NCI-H524 treated with DMSO at 0.1 percent for 48 hours (cell line): ENCODE results near the gene PRKG1.

Experiments used
- DNase-seq: peaks from one replicate; lab custom pipeline; 2025; lab: John Stamatoyannopoulos, UW

Gene PRKG1

GRCh38 chr10:51760864-51761640 lies 686.8 kb downstream of the PRKG1 start:
- no peak for DNase-seq

- no peak for DNase-seq
These were observed 689.5 kb downstream of the PRKG1 start for GRCh38 chr10:51763746-51764145.

- DNase-seq: no peak
These were observed 691.1 kb downstream of the PRKG1 start for GRCh38 chr10:51765284-51765971.

GRCh38 chr10:51766423-51767102 lies 692.3 kb downstream of the PRKG1 start:
- DNase-seq: no peak

- no peak for DNase-seq
These were observed 692.9 kb downstream of the PRKG1 start for GRCh38 chr10:51767103-51767763.

- DNase-seq: no peak
These were observed 694.7 kb downstream of the PRKG1 start for GRCh38 chr10:51768886-51769465.

- DNase-seq: no peak
These were observed 696.4 kb downstream of the PRKG1 start for GRCh38 chr10:51770709-51771108.

GRCh38 chr10:51772387-51772786 lies 698.1 kb downstream of the PRKG1 start:
- no peak for DNase-seq

- DNase-seq: no peak
These were observed 699.4 kb downstream of the PRKG1 start for GRCh38 chr10:51773681-51774080.

GRCh38 chr10:51783941-51784340 lies 709.7 kb downstream of the PRKG1 start:
- no peak for DNase-seq

- no peak for DNase-seq
These were observed 711.9 kb downstream of the PRKG1 start for GRCh38 chr10:51786016-51786683.

GRCh38 chr10:51786684-51787035 lies 712.4 kb downstream of the PRKG1 start:
- DNase-seq: no peak

GRCh38 chr10:51788273-51788672 lies 714.0 kb downstream of the PRKG1 start:
- no peak for DNase-seq

GRCh38 chr10:51789118-51789517 lies 714.8 kb downstream of the PRKG1 start:
- no peak for DNase-seq

GRCh38 chr10:51789903-51790302 lies 715.6 kb downstream of the PRKG1 start:
- DNase-seq: no peak

GRCh38 chr10:51792678-51793077 lies 718.4 kb downstream of the PRKG1 start:
- DNase-seq: no peak

- no peak for DNase-seq
These were observed 725.8 kb downstream of the PRKG1 start for GRCh38 chr10:51800121-51800520.

GRCh38 chr10:51800725-51801424 lies 726.6 kb downstream of the PRKG1 start:
- DNase-seq: no peak

GRCh38 chr10:51802030-51802429 lies 727.7 kb downstream of the PRKG1 start:
- DNase-seq: no peak

GRCh38 chr10:51804866-51805265 lies 730.6 kb downstream of the PRKG1 start:
- no peak for DNase-seq
